Coronary artery (tissue), 2 donors: ENCODE measurements around the gene ATP8A1.

Experiments
- DNase-seq: peaks from one replicate; pipeline ENCODE4 v3.0.0-alpha.2; 2017; ENCODE audit warnings: low spot score
- H3K27ac ChIP-seq, 2 donors: fragments of 200-600 bp; sonication (generic); one replicate each; pipeline ENCODE4 v1.5.1; 2016 to 2019
- H3K4me3 ChIP-seq: fragments of 200-600 bp; sonication (generic); 2 replicates; pipeline ENCODE4 v1.5.1; 2016; ENCODE audit warnings: mild to moderate bottlenecking, moderate library complexity
- CTCF ChIP-seq: fragments of 200-600 bp; sonication (generic); IDR thresholded peaks from one replicate; pipeline ENCODE4 v1.5.1; 2019; ENCODE audit warnings: antibody characterized with exemption

ATP8A1 gene

GRCh38 chr4:42543762-42544161, 113.1 kb downstream of the ATP8A1 start:
- Histone ChIP-seq H3K27ac (no peak overlapping the region), H3K4me3 (no peak overlapping the region)
- no peak for TF ChIP-seq CTCF
- no peak for DNase-seq

GRCh38 chr4:42543126-42543525, 113.8 kb downstream of the ATP8A1 start:
- no peak for TF ChIP-seq CTCF
- DNase-seq, result no peak
- Histone ChIP-seq H3K27ac (no peak overlapping the region), H3K4me3 (no peak overlapping the region)

- no peak for DNase-seq
- no peak for TF ChIP-seq CTCF
- Histone ChIP-seq H3K27ac (no peak overlapping the region), H3K4me3 (no peak overlapping the region)
Observed at GRCh38 chr4:42541647-42542046, 115.3 kb downstream of the ATP8A1 start.

GRCh38 chr4:42533042-42533441, 123.9 kb downstream of the ATP8A1 start:
- H3K4me3 ChIP-seq, result no peak overlapping the region
- no peak overlapping the region for H3K27ac ChIP-seq
- DNase-seq, result no peak
- TF ChIP-seq CTCF, result no peak

- Histone ChIP-seq H3K27ac (no peak overlapping the region), H3K4me3 (no peak overlapping the region)
- no peak for TF ChIP-seq CTCF
- DNase-seq, result no peak
Observed at GRCh38 chr4:42531341-42532030, 125.4 kb downstream of the ATP8A1 start.

- DNase-seq, result no peak
- Histone ChIP-seq H3K4me3 (no peak overlapping the region), H3K27ac (no peak overlapping the region)
- no peak for TF ChIP-seq CTCF
Observed at GRCh38 chr4:42523066-42523718, 133.7 kb downstream of the ATP8A1 start.
